ENCODE measurements around the gene MVB12B.
A peak's percentile ranks its signal among the peaks of the same experiment; 100 is the strongest.

Gene MVB12B

GRCh38 chr9:126304207-126304970 lies 22.2 kb upstream of the MVB12B start:
- peak; percentile 94 for DNase-seq

GRCh38 chr9:126304971-126305320 lies 21.7 kb upstream of the MVB12B start:
- DNase-seq = no peak

DNA sequence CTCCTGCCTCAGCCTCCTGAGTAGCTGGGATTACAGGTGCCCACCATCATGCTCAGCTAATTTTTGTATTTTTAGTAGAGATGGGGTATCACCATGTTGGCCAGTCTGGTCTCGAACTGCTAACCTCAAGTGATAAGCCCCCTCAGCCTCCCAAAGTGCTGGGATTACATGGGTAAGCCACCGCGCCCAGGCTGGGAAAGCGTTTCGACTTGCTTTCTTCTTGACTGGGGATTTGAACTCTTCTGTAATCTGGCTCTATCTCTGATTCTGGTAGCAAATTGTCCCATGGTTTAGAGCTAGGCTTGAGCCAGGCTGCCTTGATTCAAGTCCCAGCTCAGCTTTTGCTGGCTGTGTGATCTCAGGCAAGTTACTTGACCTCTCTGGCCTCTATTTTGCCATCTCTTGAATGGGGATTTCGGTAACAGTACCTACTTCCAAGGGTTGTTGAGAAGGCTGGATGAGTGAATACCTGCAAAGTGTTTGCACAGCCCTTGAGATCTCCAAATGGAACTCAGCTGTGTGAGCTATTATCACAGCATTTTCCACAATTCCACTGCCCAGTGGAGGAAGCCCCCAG lies 20.5 kb upstream of the MVB12B start:
- DNase-seq = no peak

GRCh38 chr9:126307322-126308061 lies 19.1 kb upstream of the MVB12B start:
- no peak for DNase-seq

DNA sequence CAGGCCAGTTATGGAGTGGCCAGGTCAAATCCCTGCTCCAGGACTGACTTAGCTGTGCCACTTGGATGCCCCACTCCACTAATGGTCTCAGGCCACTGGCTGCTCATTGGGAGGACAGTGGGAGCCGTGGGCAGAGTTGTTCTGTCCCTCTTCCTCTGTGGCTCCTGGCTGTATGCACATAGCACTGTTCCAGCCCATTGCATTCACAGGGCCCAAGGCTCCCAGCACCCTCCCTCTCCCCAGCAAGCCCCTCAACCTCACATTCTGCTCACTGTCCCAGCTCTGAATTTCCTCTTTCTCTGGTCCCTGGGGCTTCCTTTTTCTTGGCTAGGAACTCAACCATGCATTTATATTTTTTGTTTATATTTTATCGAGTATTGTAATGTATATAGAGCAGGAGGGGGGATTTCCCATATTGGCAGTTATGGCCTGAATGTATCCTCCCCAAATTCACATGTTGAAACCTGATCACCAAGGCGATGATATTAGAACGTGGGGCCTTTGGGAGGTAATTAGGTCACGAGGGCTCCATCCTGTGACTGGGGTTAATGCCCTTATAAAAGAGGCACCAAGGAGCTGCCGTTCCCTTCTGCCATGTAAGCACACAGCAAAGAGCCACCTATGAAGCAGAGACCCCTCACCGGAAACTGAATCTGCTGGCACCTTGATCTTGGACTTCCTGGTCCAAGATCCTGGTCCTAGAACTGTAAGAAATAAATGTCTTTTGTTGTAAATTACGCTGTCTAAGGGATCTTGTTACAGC lies 17.0 kb upstream of the MVB12B start:
- DNase-seq = no peak

DNA sequence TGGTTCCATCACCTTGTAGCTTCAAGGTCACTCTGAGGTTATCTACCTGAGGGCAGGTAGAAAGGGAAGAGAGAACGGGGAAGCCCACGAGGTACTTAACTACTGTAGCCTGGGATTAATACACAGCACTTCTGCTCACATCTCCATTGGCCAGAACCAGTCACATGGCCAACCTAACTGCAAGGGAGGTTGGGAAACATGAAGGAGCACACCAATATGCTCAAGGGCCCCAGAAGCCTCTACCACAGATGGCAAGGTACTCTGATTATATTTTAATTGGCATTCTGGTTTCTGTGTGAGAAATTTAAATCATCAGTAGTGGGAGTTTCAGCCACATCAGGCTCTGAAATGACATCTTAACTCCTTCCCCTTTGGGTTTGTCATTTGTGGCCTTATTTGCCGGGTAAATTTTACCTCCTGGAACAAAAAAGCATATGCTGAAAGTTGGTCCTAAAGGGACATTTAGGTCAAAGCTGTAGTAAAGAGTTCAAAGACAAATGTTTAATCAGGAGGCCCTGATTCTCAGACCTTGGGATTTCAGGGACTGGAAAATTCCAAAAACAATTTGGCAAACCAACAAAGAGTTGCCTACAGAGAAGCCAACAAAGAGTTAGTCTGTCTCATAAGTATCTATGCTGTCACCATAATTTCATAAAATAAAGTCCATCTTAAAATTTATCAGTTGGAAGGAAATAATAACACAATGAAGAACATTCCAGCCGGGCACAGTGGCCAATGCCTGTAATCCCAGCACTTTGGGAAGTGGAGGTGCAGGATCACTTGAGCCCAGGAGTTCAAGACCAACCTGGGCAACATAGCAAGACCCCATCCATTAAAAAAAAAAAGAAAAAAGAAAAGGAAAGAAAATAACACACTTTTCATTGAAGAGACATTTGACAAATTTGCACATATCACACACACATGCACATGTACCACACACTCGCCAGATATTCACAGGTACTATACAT lies 13.8 kb upstream of the MVB12B start:
- DNase-seq = no peak

- no peak for DNase-seq
These were observed 10.5 kb upstream of the MVB12B start for GRCh38 chr9:126316085-126316655.

- DNase-seq = no peak
These were observed 9.1 kb upstream of the MVB12B start for GRCh38 chr9:126317513-126317912.

- DNase-seq = no peak
These were observed 7.8 kb upstream of the MVB12B start for GRCh38 chr9:126318858-126319257.

DNA sequence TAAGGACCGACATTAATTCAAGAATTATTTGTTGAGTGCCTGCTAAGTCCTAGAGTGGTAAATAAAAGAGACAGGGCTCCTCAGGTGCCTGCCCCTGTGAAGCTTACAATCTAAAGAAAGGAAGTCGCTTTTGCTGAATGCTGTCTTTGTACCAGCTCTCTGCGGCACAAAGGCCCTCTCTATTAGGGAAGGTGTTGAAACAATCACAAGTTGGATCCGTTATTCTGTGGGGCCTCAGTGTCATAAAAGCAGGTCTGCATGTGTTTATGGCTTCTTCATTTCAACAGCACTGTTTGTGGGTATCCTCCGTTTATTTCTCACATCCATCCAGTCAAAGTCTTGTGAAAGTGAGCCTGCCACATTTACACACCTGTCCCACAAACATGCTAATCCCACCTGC lies 7.0 kb upstream of the MVB12B start:
- no peak for DNase-seq

DNA sequence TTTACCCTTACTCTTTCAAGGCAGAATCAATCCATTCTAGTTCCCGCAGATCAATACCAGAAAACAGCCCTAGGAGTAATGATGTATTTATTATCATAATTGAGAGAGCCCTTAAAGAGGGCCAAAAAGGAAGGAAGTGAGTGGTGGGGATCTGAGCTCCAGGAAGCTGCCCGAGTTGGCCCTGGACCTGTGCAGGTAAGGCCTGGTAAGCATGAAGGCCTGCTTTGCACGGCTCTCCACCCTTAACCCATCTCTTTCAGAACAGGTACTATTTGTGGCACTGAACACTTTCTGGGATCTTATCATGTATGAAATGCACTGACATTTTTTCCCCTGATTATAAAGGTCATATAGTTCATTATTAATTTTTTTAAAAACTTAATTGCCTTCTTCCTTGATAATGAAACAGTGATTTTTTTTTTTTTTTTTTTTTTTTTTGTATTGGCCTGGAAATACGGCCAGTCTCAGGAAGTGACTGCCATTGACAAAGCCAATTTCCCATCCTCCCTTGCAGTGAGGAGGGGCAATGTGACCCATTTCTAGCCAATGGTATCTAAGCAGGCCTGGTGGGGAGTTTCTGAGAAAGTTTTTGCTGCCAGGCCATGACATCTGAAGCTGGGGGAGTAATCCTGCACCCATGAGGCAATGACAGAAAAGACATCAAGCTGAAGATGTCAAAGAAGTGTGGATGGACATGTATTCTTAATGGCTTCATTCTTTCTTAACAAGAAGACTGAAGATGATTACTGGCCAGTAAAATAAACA lies 6.3 kb upstream of the MVB12B start:
- no peak for DNase-seq

DNA sequence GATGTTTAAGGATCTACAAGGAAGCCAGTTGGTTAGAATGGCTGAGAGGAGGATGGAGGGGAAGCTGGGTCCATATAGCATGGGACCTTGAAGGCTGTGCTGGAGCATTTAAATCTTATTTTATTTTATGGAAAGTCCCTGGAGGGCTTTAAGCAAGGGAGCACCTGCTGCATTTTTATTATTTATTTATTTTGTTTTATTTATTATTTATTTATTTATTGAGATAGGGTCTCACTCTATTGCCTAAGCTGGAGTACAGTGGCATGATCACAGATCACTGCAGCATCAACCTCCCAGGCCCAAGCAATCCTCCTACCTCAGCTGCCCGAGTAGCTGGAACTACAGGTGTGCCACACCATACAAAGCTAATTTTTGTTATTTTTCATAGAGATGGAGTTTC lies 4.9 kb upstream of the MVB12B start:
- no peak for DNase-seq

DNA sequence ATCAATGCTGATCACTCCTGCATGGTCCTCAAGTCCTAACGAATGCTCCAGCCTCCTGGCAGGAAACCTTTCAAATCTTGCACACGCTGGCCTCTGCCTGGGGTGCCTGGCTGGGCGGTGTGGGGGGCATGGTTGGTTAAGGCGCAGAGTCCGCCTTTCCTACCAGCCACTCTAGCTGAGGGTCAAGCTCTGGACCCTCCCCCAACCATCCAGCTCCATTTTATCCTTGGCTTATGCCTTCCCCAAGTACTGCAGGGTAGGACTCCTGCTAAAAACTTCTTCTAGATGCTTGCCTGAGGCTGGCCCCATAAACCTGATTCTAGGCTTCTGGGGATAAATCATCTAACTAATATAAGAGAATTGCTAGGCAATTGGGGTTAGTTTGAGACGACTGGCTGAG lies 808 bp upstream of the MVB12B start:
- DNase-seq = no peak

DNA sequence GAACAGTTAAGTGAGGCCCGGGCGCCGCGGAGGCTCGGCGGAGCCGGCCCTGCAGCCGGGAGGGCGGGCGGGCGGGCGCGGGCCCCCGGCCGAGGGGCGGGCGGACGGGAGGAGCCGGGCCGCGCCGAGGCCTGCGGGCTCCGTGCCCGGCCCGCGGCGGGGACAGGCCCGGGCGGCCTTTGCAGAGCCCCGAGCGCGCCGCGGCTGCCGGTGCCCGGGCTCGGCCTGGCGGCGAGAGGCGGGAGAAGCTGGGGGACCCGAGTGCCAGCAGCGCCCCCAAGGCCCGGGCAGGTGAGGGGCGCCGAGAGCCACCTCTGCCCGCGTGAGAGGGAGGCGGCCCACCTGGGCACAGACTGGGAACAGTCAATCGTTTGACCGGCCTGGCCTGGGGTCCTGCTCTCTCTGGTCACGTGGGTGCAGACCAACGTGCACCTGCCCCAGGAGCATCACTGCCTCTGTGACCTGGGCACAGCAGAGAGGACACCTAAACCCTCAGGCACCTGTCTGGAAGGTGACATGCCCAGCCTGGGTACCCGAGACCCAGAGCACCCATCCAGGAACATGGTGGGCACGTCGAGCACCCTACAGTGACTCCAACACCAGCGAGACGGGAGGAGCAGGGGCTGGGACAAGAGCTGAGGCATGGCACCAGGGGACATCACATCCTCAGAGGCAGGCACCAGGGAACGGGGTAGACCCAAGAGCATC lies 531 bp downstream of the MVB12B start:
- DNase-seq = peak; percentile 7

DNA sequence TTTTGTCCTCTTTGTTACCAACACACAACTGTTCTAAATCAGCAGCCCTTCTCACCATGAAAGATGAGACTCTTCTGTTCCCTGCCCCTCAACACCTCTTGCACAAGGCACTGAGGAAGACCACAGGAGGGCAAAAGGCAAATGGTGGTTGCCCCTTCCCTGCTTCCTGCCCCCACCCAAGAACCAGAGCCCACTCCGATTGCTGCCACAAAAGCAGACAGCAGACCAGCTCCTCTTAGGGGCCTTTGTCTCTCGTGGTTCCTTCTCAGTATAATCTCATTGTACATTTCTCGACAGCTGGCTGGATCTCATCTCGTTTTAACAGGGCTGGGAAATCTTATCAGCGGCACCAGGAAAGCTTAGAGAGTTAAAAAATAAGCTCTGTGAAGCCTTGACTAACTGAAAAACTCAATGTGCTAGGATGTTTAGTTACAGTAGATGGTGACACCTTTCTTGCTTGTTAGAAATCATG lies 1.1 kb downstream of the MVB12B start:
- DNase-seq = no peak

GRCh38 chr9:126328407-126328806 lies 1.8 kb downstream of the MVB12B start:
- DNase-seq = no peak

- no peak for DNase-seq
These were observed 3.0 kb downstream of the MVB12B start for GRCh38 chr9:126329476-126330275.

GRCh38 chr9:126330536-126330935 lies 3.9 kb downstream of the MVB12B start:
- no peak for DNase-seq

DNA sequence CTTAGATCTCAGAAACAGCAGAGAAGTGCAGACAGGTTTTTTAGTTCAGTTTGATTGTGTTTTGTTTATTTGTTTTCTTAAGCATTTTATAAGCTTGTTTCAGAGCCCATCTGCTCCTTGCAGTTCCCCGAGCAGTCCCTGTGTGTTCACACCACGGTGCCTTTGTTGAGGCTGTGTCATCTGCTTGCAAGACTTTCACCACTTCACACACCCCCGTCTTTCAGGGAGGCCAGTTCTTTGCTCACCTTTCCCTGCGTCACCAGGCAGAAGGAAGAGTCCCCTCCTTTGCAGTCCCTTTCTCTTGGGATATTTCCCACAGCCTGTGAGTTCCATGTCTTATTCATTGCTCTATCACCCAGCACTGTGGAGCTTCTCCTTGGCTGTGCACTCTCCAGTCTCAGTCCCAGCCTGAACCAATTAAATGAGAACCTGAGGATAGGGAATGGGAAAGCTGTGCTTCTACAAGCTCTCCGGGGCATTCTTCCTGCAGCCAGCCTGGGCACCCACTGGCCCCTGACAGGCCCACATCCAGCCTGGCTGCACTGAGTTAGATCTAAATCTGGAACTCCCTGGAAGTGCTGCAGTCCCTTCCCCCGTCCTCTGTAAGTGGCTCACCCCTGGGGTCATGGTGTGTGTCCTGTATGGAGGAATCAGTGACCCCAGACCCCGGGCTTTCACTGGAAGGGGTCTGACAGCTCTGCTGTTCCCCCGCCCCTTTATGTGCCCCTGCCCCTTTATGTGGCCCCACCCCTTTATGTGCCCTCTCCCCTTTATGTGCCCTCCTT lies 5.5 kb downstream of the MVB12B start:
- no peak for DNase-seq
